Activated CD8-positive, alpha-beta T cell treated with anti-CD3 and anti-CD28 coated beads, Interleukin-2, amount 10 ng/mL, durations not matched to agents 7 days and 5 days (primary cell): ENCODE results near the gene C11orf21. TPM values are rescaled to one million over a fixed set of nuclear protein-coding genes. Genes with fewer than 3 reads are reported as not detected.
"Not testable (repeated sequence)": the region's sequence is repeated elsewhere in the genome, so short reads cannot be mapped to it uniquely, and the experiment has no call there.

Experiments used
- ATAC-seq: fragments of 150-1000 bp; cut with Tn5 transposase; one replicate; pipeline ENCODE4 v1.10.0; 2021; ENCODE audit warnings: moderate library complexity
- CTCF ChIA-PET: fragments of 350-600 bp; sonication (Branson Sonifier 250); formaldehyde crosslinking; loops from one replicate; lab custom pipeline; 2021; ENCODE audit warnings: antibody characterized with exemption; lab: Charles Lee
- POLR2A ChIA-PET: fragments of 350-600 bp; sonication (Branson Sonifier 250); formaldehyde crosslinking; loops from one replicate; lab custom pipeline; 2021; ENCODE audit warnings: antibody characterized with exemption; lab: Charles Lee
- DNase-seq: peaks from one replicate; pipeline ENCODE4 v3.0.0-alpha.2; 2020
- H3K27ac Mint-ChIP-seq: one replicate; pipeline ENCODE4 v1.8.0; 2021; ENCODE audit warnings: mild to moderate bottlenecking, mixed read lengths
- H3K27me3 Mint-ChIP-seq: one replicate; pipeline ENCODE4 v1.8.0; 2021; ENCODE audit warnings: low read depth, mixed read lengths
- H3K36me3 Mint-ChIP-seq: one replicate; pipeline ENCODE4 v1.8.0; 2021; ENCODE audit warnings: low read depth, mixed read lengths
- H3K4me1 Mint-ChIP-seq: one replicate; pipeline ENCODE4 v1.8.0; 2021; ENCODE audit warnings: low read depth, mixed read lengths
- H3K4me3 Mint-ChIP-seq: one replicate; pipeline ENCODE4 v1.8.0; 2021; ENCODE audit warnings: mild to moderate bottlenecking, mixed read lengths
- H3K9me3 Mint-ChIP-seq: one replicate; pipeline ENCODE4 v1.8.0; 2022; ENCODE audit warnings: mixed read lengths; ENCODE audit not compliant: insufficient read depth
- total RNA-seq, 2 experiments: library from RNA; stranded (reverse); gene quantifications; one replicate each; pipeline ENCODE4 v1.2.3, GENCODE V29; 2021

Gene C11orf21
- 10 to 100 TPM; 37.1 to 43.2 TPM for total RNA-seq

- no peaks in the 10 kb centered on the region for H3K27me3 Mint-ChIP-seq
- ChIA-PET CTCF (interaction anchor here (0.7 to 12.4 kb wide), 11 partner anchors 18 to 231 kb away, joined by 3 to 351 read pairs (median 3); partner anchors contain the start of gene TSSC4), POLR2A (interaction anchor here (0.9 to 2.2 kb wide), 6 partner anchors 11 to 232 kb away, joined by 3 to 9 read pairs (median 5); partner anchors contain the start of gene TSSC4)
- H3K4me3 Mint-ChIP-seq = peak within 1 kb of the TSS; percentile 94
- H3K27ac Mint-ChIP-seq = peak within 1 kb of the TSS; percentile 93
- DNase-seq (peak; percentile 81), ATAC-seq (peak; percentile 46)
- H3K36me3 Mint-ChIP-seq = peaks cover 21% of the 10 kb centered on the region
- peaks cover 75% of the 10 kb centered on the region for H3K4me1 Mint-ChIP-seq
- H3K9me3 Mint-ChIP-seq = no peaks in the 10 kb centered on the region
These were observed at the start of gene C11orf21, which contains the start of gene TSPAN32 for GRCh38 chr11:2301631-2302305. Gene C11orf21 (minus strand): TSS chr11:2301918. CDS start chr11:2301808, 110 bp downstream. Gene TSPAN32 (plus strand): TSS chr11:2302013. CDS start chr11:2302150, 137 bp downstream.

- CTCF ChIA-PET = interaction anchor here (1.1 kb wide), 1 partner anchor 44 kb away, joined by 3 read pairs; no protein-coding TSS in a partner anchor
- ATAC-seq (no peak), DNase-seq (no peak)
- Mint-ChIP-seq H3K9me3 (no peaks in the 10 kb centered on the region), H3K36me3 (no peaks in the 10 kb centered on the region), H3K4me1 (no peaks in the 10 kb centered on the region), H3K27ac (no peak overlapping the region), H3K4me3 (no peak overlapping the region), H3K27me3 (peaks cover 2% of the 10 kb centered on the region)
- POLR2A ChIA-PET = no interaction called here
These were observed 47.3 kb upstream of the C11orf21 start for GRCh38 chr11:2348986-2349385.

- ChIA-PET CTCF (no interaction called here), POLR2A (no interaction called here)
- Mint-ChIP-seq H3K4me1 (no peaks in the 10 kb centered on the region), H3K36me3 (no peaks in the 10 kb centered on the region), H3K27me3 (peaks cover 2% of the 10 kb centered on the region), H3K9me3 (no peaks in the 10 kb centered on the region), H3K27ac (no peak overlapping the region), H3K4me3 (no peak overlapping the region)
- ATAC-seq (no peak), DNase-seq (no peak)
These were observed 45.7 kb upstream of the C11orf21 start for GRCh38 chr11:2347308-2347830.

- Mint-ChIP-seq H3K9me3 (no peaks in the 10 kb centered on the region), H3K27ac (no peak overlapping the region), H3K4me3 (no peak overlapping the region), H3K36me3 (no peaks in the 10 kb centered on the region), H3K4me1 (no peaks in the 10 kb centered on the region), H3K27me3 (peaks cover 2% of the 10 kb centered on the region)
- POLR2A ChIA-PET = no interaction called here
- DNase-seq (no peak), ATAC-seq (no peak)
- CTCF ChIA-PET = no interaction called here
These were observed 45.0 kb upstream of the C11orf21 start for GRCh38 chr11:2346586-2347307.

DNA sequence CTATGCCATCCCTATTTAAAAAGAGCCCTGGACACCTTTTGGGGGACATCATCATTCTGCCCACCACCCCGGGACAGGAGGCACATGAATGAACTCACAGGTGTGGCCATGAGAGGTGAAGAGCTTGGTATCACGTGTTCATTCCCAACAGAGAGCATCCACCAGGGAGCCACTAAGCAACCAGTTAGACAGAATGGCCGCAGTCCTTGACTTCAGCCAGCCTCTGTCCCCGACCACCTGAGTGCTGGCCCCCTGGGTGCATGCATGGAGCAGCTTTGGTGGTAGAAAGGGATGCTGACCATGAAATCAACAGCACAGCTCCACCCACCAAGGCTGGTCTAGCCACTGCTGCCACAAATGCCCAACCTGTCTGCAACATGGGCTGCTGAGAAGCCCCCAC is 44.3 kb upstream of the C11orf21 start:
- Mint-ChIP-seq H3K4me1 (no peaks in the 10 kb centered on the region), H3K27ac (no peak overlapping the region), H3K9me3 (no peaks in the 10 kb centered on the region), H3K27me3 (peaks cover 3% of the 10 kb centered on the region), H3K36me3 (no peaks in the 10 kb centered on the region), H3K4me3 (no peak overlapping the region)
- CTCF ChIA-PET = no interaction called here
- ATAC-seq (no peak), DNase-seq (no peak)
- POLR2A ChIA-PET = no interaction called here

GRCh38 chr11:2345050-2345449 is 43.3 kb upstream of the C11orf21 start:
- no peak for ATAC-seq
- POLR2A ChIA-PET = no interaction called here

DNA sequence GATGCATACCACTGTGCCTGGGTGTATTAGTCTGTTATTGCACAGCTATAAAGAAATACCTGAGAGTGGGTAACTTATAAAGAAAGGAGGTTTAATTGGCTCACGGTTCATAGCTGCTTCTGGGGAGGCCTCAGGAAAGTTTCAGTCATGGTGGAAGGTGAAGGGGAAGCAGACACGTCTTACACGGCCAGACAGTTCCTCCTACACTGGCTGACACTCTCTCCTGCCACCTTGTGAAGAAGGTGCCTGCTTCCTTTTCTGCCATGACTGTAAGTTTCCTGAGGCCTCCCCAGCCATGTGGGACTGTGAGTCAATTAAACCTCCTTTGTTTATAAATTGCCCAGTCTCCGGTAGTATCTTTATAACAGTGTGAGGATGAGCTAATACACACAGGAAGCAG is 41.8 kb upstream of the C11orf21 start:
- Mint-ChIP-seq H3K36me3 (no peaks in the 10 kb centered on the region), H3K9me3 (no peaks in the 10 kb centered on the region), H3K27me3 (peaks cover 10% of the 10 kb centered on the region), H3K27ac (no peak overlapping the region), H3K4me1 (no peaks in the 10 kb centered on the region), H3K4me3 (no peak overlapping the region)
- DNase-seq (no peak), ATAC-seq (no peak)
- POLR2A ChIA-PET = interaction anchor here (1.2 kb wide), 1 partner anchor 37 kb away, joined by 3 read pairs; no protein-coding TSS in a partner anchor
- CTCF ChIA-PET = interaction anchor here (1.4 kb wide), 1 partner anchor 77 kb away, joined by 4 read pairs; no protein-coding TSS in a partner anchor

More at GRCh38 chr11:2345050-2345449, 43.3 kb upstream of the C11orf21 start:
- Mint-ChIP-seq H3K4me3 (no peak overlapping the region), H3K9me3 (no peaks in the 10 kb centered on the region), H3K4me1 (no peaks in the 10 kb centered on the region), H3K27ac (no peak overlapping the region), H3K27me3 (peaks cover 5% of the 10 kb centered on the region), H3K36me3 (no peaks in the 10 kb centered on the region)
- no peak for DNase-seq
- CTCF ChIA-PET = no interaction called here

DNA sequence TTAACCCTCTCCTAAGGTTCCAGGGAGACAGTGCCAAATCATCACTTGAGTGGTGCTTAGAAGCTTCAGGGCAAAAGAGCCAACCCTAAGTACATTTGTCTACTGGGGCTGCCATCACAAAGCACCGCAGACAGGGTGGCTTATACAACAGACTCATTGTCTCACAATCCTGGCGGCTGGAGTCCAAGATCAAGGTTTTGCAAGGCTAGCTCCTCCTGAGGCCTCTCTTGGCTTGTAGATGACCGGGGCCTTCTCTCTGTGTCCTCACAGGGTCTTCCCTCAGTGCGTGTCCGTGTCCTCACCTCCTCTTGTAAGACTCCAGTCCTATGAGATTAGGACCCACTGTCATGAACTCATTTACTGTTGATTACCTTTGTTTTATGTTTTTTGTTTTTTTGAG is 41.3 kb upstream of the C11orf21 start:
- Mint-ChIP-seq H3K27me3 (peaks cover 12% of the 10 kb centered on the region), H3K36me3 (no peaks in the 10 kb centered on the region), H3K4me3 (no peak overlapping the region), H3K9me3 (no peaks in the 10 kb centered on the region), H3K27ac (no peak overlapping the region), H3K4me1 (no peaks in the 10 kb centered on the region)
- ChIA-PET CTCF (interaction anchor here (1.4 kb wide), 1 partner anchor 78 kb away, joined by 4 read pairs; no protein-coding TSS in a partner anchor), POLR2A (interaction anchor here (1.2 kb wide), 1 partner anchor 37 kb away, joined by 3 read pairs; no protein-coding TSS in a partner anchor)
- ATAC-seq = no peak
- no peak for DNase-seq

GRCh38 chr11:2342557-2342956 is 40.8 kb upstream of the C11orf21 start:
- ChIA-PET CTCF (interaction anchor here (1.4 kb wide), 1 partner anchor 78 kb away, joined by 4 read pairs; no protein-coding TSS in a partner anchor), POLR2A (interaction anchor here (1.2 kb wide), 1 partner anchor 36 kb away, joined by 3 read pairs; no protein-coding TSS in a partner anchor)
- DNase-seq (no peak), ATAC-seq (no peak)
- Mint-ChIP-seq H3K27me3 (peaks cover 15% of the 10 kb centered on the region), H3K9me3 (no peaks in the 10 kb centered on the region), H3K4me1 (no peaks in the 10 kb centered on the region), H3K36me3 (no peaks in the 10 kb centered on the region), H3K4me3 (no peak overlapping the region), H3K27ac (no peak overlapping the region)

DNA sequence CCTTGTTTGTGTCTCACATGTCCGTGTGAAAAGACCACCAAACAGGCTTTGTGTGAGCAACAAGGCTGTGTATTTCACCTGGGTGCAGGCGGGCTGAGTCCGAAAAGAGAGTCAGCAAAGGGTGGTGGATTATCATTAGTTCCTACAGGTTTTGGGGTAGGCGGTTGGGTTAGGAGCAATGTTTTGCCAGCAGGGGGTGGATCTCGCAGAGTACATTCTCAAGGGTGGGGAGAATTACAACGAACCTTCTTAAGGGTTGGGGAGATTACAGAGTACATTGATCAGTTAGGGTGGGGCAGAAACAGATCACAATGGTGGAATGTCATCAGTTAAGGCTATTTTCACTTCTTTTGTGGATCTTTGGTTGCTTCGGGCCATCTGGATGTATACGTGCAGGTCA is 37.0 kb upstream of the C11orf21 start:
- H3K9me3 Mint-ChIP-seq, CTCF ChIA-PET, H3K4me3 Mint-ChIP-seq, H3K4me1 Mint-ChIP-seq, H3K27ac Mint-ChIP-seq, H3K36me3 Mint-ChIP-seq, POLR2A ChIA-PET, DNase-seq, ATAC-seq: not testable (repeated sequence)
- peaks cover 18% of the 10 kb centered on the region for H3K27me3 Mint-ChIP-seq

- H3K27ac Mint-ChIP-seq, POLR2A ChIA-PET, H3K4me3 Mint-ChIP-seq, DNase-seq, H3K36me3 Mint-ChIP-seq, H3K4me1 Mint-ChIP-seq, CTCF ChIA-PET, ATAC-seq: not testable (repeated sequence)
- Mint-ChIP-seq H3K27me3 (peaks cover 15% of the 10 kb centered on the region), H3K9me3 (peaks cover 11% of the 10 kb centered on the region)
These were observed 33.6 kb upstream of the C11orf21 start for GRCh38 chr11:2335286-2335685.
